Measurements from ENCODE around the gene VPS39. TPM values are rescaled to one million over a fixed set of nuclear protein-coding genes. Genes with fewer than 3 reads are reported as not detected.

Gene VPS39
- total and polyA plus RNA-seq, 2 of the 13 experiments (the other 11 are each of a cell fraction or from before 2014, with no cell fraction given) = 22.9 to 32.0 TPM

DNA sequence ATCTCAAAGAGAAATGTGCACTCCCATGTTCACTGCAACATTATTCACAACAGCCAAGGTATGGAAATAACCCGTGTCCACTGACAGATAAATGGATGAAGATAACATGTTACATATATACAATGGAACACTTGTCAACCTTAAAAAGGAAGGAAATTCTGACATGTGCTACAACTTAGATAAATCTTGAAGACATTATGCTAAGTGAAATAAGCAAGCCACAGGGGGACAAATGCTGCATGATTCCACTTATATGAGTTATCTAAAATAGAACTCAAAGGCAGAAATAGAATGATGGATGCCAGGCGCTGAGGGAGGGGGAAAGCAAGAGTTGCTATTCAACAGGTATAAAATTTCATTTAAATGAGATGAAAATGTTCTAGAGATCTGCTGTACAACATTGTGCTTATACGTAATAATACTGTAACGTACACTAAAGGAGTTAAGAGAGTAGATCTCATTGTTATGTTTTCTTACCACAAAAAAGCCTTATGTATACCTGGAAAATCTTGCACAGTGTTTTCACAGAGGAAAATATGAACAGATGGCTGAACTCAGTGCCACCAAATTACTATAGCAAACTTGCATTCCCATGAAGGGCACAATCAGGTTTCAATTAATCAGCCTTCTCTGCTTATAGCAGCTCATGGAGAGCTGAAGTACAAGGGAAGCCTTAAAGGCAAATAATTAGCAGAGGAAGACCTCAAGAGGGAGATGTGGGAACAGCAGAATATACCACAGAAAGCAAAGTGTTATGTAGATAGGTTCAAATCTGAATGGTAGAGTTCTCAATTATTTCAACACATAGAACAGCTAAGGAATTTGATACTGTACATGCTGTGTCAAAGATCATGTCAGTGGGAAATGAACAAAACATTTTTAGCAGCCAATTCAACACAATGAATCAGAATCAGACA, 8.1 kb upstream of the VPS39 start:
- DNase-seq (ENCODE audit: low spot score) (no peak), ATAC-seq (peak; percentile 48; the same call in 2 of the 3 replicates), FAIRE-seq (no peak)
- no peaks in the 10 kb centered on the region for H3K4me1 ChIP-seq (ENCODE audit: insufficient read depth, low read length)
- WGBS (ENCODE audit: low lambda C conversion rate) = 96% methylated on average over 4 of the region's 4 CpGs
- no peak overlapping the region for H3K4me2 ChIP-seq (ENCODE audit: low read depth, low read length)
- intact Hi-C loops (cut with micrococcal nuclease; ENCODE audit: unreplicated experiment) = no loop called here
- no peak overlapping the region for H3K9ac ChIP-seq (ENCODE audit: insufficient read depth, low read depth, low read length)
- H3K36me3 ChIP-seq (replicated peaks in 1 of 2; ENCODE audit: control insufficient read depth in 1 of 2, insufficient read depth in 2 of 2, low read length in 2 of 2) = peaks cover 11 to 70% of the 10 kb centered on the region in 2 experiments
- in situ Hi-C loops (cut with HindIII; ENCODE audit: extremely low pct_ligation_motif_present, low pct_unique_long_range_greater_than_20kb) = no loop called here
- H3K27me3 ChIP-seq (ENCODE audit: control insufficient read depth in 1 of 2, insufficient read depth in 2 of 2, low read length in 2 of 2) = no peaks in the 10 kb centered on the region
- H3K79me2 ChIP-seq (ENCODE audit: insufficient read depth, low read length) = no peaks in the 10 kb centered on the region
- no peak overlapping the region for H3K27ac ChIP-seq (ENCODE audit: extremely low read length, insufficient read depth, low read length)
- H3K9me3 ChIP-seq (ENCODE audit: low read length) = no peaks in the 10 kb centered on the region
- no peak overlapping the region for H2AFZ ChIP-seq (ENCODE audit: low read length)
- ChIA-PET CTCF (ENCODE audit: low intra/inter-chr PET ratio, low total read pairs) (no interaction called here), POLR2A (no interaction called here)
- no peak overlapping the region for H3K4me3 ChIP-seq (replicated peaks in 1 of 3; ENCODE audit: insufficient read depth in 1 of 3, low read depth in 2 of 3, low read length in 3 of 3)
- no TSS peak for BruUV-seq (replicated peaks)
- no peaks in the 10 kb centered on the region for H4K20me1 ChIP-seq (ENCODE audit: insufficient read depth, low read length)
- TF ChIP-seq KDM5B (CRISPR knock-in tag; IDR thresholded peaks at IDR 0.05; ENCODE audit: borderline replicate concordance) (no peak), ZNF563 (CRISPR knock-in tag; IDR thresholded peaks at IDR 0.05) (no peak), ZNF143 (CRISPR knock-in tag; IDR thresholded peaks at IDR 0.05) (no peak), STAG1 (CRISPR knock-in tag; IDR thresholded peaks at IDR 0.05) (peak; percentile 24; the same call in 1 of the 2 replicates), MED13 (CRISPR knock-in tag; IDR thresholded peaks at IDR 0.05) (no peak), RBM22 (optimal IDR thresholded peaks at IDR 0.05; ENCODE audit: low read length) (no peak), ZNF460 (CRISPR knock-in tag; IDR thresholded peaks at IDR 0.05; ENCODE audit: borderline replicate concordance) (no peak), ATF5 (CRISPR knock-in tag; IDR thresholded peaks at IDR 0.05; ENCODE audit: low read depth) (no peak), ZBTB43 (CRISPR knock-in tag; conservative IDR thresholded peaks at IDR 0.05) (no peak)
- TF ChIP-seq, protein P1, sequence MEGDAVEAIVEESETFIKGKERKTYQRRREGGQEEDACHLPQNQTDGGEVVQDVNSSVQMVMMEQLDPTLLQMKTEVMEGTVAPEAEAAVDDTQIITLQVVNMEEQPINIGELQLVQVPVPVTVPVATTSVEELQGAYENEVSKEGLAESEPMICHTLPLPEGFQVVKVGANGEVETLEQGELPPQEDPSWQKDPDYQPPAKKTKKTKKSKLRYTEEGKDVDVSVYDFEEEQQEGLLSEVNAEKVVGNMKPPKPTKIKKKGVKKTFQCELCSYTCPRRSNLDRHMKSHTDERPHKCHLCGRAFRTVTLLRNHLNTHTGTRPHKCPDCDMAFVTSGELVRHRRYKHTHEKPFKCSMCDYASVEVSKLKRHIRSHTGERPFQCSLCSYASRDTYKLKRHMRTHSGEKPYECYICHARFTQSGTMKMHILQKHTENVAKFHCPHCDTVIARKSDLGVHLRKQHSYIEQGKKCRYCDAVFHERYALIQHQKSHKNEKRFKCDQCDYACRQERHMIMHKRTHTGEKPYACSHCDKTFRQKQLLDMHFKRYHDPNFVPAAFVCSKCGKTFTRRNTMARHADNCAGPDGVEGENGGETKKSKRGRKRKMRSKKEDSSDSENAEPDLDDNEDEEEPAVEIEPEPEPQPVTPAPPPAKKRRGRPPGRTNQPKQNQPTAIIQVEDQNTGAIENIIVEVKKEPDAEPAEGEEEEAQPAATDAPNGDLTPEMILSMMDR (CRISPR knock-in tag; IDR thresholded peaks at IDR 0.05) = peak; percentile 26; the same call in 1 of the 2 replicates

Measured in HepG2 (cell line).